ENCODE measurements around the gene GNG8. TPM values are rescaled to one million over a fixed set of nuclear protein-coding genes. Genes with fewer than 3 reads are reported as not detected.

Gene GNG8
- total RNA-seq, 2 experiments from 2014 or later = 8.6 to 12.2 TPM

- ChIA-PET POLR2A (interaction anchor here (0.7 to 3.1 kb wide), 2 partner anchors 8 to 9 kb away, joined by 3 to 30 read pairs; partner anchors contain the start of gene CALM3), CTCF (interaction anchor here (0.9 to 1.7 kb wide), 3 partner anchors 9 to 52 kb away, joined by 3 to 5 read pairs (median 3); no protein-coding TSS in a partner anchor)
These were observed 26.2 kb downstream of the GNG8 start for GRCh38 chr19:46609511-46610412.

GRCh38 chr19:46608581-46609345, 27.2 kb downstream of the GNG8 start:
- ChIA-PET CTCF (interaction anchor here (1.7 kb wide), 1 partner anchor 53 kb away, joined by 5 read pairs; no protein-coding TSS in a partner anchor), POLR2A (no interaction called here)

- CTCF ChIA-PET = interaction anchor here (0.5 kb wide), 1 partner anchor 142 kb away, joined by 3 read pairs; no protein-coding TSS in a partner anchor
- POLR2A ChIA-PET = no interaction called here
These were observed 27.8 kb downstream of the GNG8 start for GRCh38 chr19:46608178-46608577.

GRCh38 chr19:46607448-46607841, 28.6 kb downstream of the GNG8 start:
- ChIA-PET POLR2A (interaction anchor here (1.6 kb wide), 1 partner anchor 54 kb away, joined by 3 read pairs; the partner anchor contains the start of gene DACT3), CTCF (interaction anchor here (0.5 kb wide), 1 partner anchor 143 kb away, joined by 3 read pairs; no protein-coding TSS in a partner anchor)

- POLR2A ChIA-PET = interaction anchor here (1.6 kb wide), 1 partner anchor 54 kb away, joined by 3 read pairs; the partner anchor contains the start of gene DACT3
- CTCF ChIA-PET = interaction anchor here (1.0 kb wide), 1 partner anchor 7 kb away, joined by 4 read pairs; no protein-coding TSS in a partner anchor
These were observed 29.1 kb downstream of the GNG8 start for GRCh38 chr19:46606681-46607447.

- POLR2A ChIA-PET = interaction anchor here (1.6 kb wide), 1 partner anchor 55 kb away, joined by 3 read pairs; the partner anchor contains the start of gene DACT3
- CTCF ChIA-PET = interaction anchor here (1.0 to 1.6 kb wide), 2 partner anchors 8 to 11 kb away, joined by 4 to 6 read pairs; no protein-coding TSS in a partner anchor
These were observed 30.0 kb downstream of the GNG8 start for GRCh38 chr19:46606019-46606418.

- ChIA-PET POLR2A (no interaction called here), CTCF (interaction anchor here (1.0 to 1.6 kb wide), 3 partner anchors 9 to 57 kb away, joined by 4 to 6 read pairs (median 4); no protein-coding TSS in a partner anchor)
These were observed 30.6 kb downstream of the GNG8 start for GRCh38 chr19:46605356-46605821.

GRCh38 chr19:46604781-46605355, 31.1 kb downstream of the GNG8 start:
- ChIA-PET POLR2A (no interaction called here), CTCF (interaction anchor here (1.6 to 5.1 kb wide), 3 partner anchors 8 to 57 kb away, joined by 4 to 36 read pairs (median 6); no protein-coding TSS in a partner anchor)

GRCh38 chr19:46603752-46604231, 32.2 kb downstream of the GNG8 start:
- ChIA-PET POLR2A (interaction anchor here (3.6 kb wide), 1 partner anchor 8 kb away, joined by 30 read pairs; no protein-coding TSS in a partner anchor), CTCF (interaction anchor here (0.5 to 5.1 kb wide), 4 partner anchors 9 to 301 kb away, joined by 3 to 36 read pairs (median 8); no protein-coding TSS in a partner anchor)

GRCh38 chr19:46603195-46603637, 32.8 kb downstream of the GNG8 start:
- POLR2A ChIA-PET = interaction anchor here (0.8 to 3.6 kb wide), 2 partner anchors 8 to 101 kb away, joined by 3 to 30 read pairs; no protein-coding TSS in a partner anchor
- CTCF ChIA-PET = interaction anchor here (0.5 to 5.1 kb wide), 3 partner anchors 10 to 302 kb away, joined by 3 to 36 read pairs (median 11); no protein-coding TSS in a partner anchor

GRCh38 chr19:46602392-46603194, 33.4 kb downstream of the GNG8 start:
- CTCF ChIA-PET = interaction anchor here (0.8 to 5.1 kb wide), 4 partner anchors 10 to 107 kb away, joined by 3 to 36 read pairs (median 8); partner anchors contain the start of gene PNMA8B
- POLR2A ChIA-PET = interaction anchor here (0.6 to 3.6 kb wide), 9 partner anchors 9 to 654 kb away, joined by 3 to 30 read pairs (median 3); partner anchors contain the start of genes DACT3 and SLC1A5

- CTCF ChIA-PET = interaction anchor here (0.8 to 5.1 kb wide), 6 partner anchors 12 to 106 kb away, joined by 3 to 36 read pairs (median 6); partner anchors contain the start of genes DACT3 and PNMA8B
- POLR2A ChIA-PET = interaction anchor here (0.6 to 3.6 kb wide), 12 partner anchors 8 to 655 kb away, joined by 3 to 30 read pairs (median 4); partner anchors contain the start of genes DACT3 and SLC1A5
These were observed 34.4 kb downstream of the GNG8 start, which contains the start of gene CALM3 for GRCh38 chr19:46601318-46602224. Gene CALM3 (plus strand): TSS chr19:46601330. CDS start chr19:46601435, 105 bp downstream.

- ChIA-PET CTCF (interaction anchor here (0.6 to 5.1 kb wide), 5 partner anchors 12 to 71 kb away, joined by 3 to 36 read pairs (median 4); partner anchors contain the start of gene DACT3), POLR2A (interaction anchor here (0.5 to 3.6 kb wide), 9 partner anchors 9 to 697 kb away, joined by 3 to 30 read pairs (median 3); partner anchors contain the start of gene DACT3)
These were observed 35.4 kb downstream of the GNG8 start for GRCh38 chr19:46600384-46601317.
